HG02763 (cell line): ENCODE data around the gene TSPEAR.

ENCODE experiments used
- ATAC-seq: cut with Tn5 transposase; IDR thresholded peaks from one replicate; pipeline ENCODE4 v1.9.1; 2021; ENCODE audit warnings: mild to moderate bottlenecking, moderate library complexity; ENCODE audit not compliant: unreplicated experiment

The TSPEAR gene

DNA sequence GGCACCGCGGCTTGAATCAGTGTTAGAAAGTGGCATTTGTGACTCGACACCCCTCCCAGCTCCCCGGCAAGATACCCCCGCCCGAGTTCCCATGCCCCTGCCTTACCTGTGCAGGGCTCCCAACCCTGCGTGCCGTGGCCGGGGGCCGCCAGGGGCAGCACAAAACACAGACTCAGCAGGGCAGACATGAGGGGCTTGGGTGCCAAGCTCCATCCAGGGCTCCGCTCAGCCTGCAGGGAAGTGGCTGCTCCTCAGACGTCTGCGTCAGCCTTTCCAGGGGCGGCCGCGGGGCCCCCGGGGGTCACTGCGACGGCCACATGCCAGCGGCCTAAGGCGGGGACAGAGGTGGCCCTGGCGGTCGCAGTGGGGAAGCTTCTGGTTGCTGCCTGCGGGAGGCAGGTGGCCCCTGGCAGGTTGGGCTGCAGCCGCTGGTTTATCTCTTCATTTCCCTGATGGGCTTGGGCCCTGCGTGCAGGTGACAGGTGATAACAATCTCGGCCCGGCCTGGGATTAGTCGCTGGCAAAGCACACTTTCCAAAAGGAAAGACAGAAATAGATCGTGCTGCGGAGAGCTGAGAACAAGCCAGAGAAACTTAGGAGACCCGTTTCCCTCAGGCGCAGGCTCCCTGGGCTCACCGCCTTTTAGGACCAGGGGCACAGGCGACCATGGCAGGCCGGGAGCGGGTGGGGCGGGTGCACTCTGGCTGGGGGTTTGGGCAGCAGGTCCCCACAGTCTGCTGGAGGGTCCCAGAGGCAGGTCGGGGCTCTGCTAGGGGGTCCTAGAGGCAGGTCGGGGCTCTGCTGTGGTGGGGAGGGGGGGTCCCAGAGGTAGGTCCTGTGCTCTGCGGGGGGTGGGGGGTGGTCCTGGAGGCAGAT, at the start of gene TSPEAR:
Gene TSPEAR, minus strand, starts transcription at position 246 of the 876 bp plus-strand sequence. Its CDS starts 58 bp downstream, at position 188.
- no peak for ATAC-seq

DNA sequence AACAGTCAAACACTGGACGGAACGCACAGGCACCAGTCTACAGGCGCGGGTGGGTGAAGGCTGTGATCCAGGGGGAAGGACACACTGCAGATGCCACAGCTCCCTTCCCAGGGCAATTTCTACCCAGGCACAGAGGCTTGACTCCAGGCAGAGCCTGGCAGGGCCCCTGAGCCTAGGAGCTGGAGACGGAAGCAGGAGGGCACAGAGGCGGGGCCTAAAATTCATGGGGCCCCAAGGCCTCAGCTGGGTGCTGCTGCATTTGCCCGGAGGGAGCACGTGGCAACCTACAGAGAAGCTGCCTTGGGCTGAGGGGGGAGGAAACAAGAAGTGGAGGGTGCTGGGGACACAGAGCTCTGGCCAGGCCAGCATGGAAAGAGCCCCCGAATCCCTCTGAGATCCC, 49.0 kb upstream of the TSPEAR start:
- ATAC-seq, result no peak

DNA sequence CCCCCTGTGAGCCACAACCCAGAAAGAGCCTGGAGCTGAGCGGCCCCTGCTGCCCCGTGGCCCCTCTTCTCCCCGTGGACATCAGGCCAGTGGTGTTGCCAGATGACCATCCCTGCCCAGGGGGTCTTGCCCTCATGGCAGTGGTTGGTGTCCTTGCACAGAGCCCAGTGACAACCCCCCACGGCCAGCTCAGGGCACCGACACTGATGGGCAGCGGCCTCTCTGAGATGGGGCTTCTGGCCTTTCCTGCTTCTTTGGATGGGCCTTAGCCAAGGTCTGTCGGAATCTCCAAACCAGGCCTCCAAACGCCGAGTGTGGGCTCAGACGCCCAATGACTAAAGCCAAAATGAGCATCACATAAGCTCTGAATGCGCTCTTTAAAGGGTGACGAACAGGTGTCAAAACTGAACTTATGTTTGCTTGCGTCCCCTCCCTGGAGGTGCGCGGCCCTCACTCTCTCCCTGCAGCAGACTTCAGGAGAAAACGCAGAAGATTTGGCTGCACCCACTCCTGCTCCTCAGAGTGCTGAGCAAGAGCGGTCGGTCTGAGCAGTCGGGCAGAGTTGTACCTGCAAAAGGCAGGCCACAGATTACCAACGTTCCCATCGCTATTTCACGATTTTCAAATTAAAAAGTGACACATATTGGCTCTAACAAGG, 48.4 kb upstream of the TSPEAR start:
- no peak for ATAC-seq

DNA sequence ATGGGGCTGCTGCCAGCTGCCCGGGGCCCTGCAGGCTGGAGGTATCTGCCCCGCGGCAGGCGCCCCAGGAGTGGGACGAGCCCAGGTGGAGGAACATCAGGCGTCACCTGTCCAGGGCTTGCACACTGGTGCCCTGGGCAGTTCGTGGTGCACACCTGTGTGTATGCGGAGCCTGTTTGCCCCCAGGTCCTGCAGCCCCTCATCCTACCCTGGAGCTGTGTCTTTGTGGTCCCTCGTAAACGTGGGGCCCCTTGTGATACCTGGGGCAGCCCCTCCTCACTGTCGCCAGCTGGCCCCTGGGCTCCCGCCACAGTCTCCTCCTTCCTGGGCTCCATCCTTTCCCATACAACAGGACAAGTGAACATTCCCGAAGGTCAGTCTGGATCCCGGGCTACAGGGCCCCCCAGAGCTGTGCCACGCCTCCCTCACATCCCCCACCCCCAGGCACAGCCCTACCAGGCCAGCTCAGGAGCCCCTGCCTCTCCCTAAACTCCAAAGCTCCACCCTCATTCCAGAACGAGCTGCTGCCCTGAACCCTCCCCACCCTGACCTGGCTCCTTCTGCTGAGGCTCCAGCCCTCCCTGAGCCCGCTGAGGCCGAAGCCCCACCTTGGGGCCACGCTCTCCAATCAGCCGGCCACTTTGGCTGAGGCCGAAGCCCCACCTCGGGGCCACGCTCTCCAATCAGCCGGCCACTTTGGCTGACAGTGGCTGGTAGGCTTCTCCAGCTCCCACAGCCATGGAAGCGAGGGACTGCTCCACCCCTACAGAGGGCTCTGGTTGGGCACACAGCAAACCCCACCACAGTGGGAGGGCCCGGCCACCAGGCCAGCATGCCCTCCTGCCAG, 47.6 kb upstream of the TSPEAR start:
- ATAC-seq, result no peak

DNA sequence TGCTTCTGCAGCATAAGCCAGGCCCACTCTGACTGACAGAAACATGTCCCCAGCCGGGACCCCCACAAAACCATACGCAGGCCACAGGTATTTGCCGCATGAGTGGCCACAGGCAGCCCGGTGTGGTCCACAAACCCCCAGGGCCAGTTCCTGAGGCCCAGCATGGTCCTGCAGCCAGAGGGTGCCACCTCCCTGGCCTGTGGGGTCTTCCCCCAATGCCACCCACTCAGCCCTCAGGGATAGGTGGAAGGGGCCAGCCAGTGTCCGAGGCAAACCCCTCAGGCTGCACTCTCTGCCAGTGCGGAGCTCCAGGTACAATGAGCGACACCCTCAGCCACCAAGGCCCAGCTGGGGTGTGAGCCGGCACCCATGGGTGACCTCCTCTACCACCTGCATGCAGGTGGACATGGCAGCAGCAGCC, 46.8 kb upstream of the TSPEAR start:
- ATAC-seq, result no peak

DNA sequence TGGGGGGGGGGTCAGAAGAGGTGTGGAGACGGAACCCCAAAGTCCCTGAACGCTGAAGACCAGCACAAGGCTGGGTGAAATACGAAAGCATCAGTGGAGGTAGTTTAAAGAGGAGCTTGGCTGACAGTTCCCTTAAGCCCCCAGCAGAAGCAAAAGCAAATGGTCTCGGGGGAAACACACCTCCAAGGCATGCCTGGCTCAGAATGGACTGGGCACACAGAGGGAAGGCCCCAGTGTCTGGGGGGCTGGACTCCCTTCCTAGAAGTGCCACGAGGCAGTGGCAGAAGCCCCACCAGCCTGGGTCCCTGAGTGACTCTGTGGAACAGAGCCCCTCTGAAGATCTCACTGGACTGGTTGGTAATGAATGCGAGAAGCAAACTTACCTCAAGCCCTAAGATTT, 46.4 kb upstream of the TSPEAR start:
- ATAC-seq, result no peak

DNA sequence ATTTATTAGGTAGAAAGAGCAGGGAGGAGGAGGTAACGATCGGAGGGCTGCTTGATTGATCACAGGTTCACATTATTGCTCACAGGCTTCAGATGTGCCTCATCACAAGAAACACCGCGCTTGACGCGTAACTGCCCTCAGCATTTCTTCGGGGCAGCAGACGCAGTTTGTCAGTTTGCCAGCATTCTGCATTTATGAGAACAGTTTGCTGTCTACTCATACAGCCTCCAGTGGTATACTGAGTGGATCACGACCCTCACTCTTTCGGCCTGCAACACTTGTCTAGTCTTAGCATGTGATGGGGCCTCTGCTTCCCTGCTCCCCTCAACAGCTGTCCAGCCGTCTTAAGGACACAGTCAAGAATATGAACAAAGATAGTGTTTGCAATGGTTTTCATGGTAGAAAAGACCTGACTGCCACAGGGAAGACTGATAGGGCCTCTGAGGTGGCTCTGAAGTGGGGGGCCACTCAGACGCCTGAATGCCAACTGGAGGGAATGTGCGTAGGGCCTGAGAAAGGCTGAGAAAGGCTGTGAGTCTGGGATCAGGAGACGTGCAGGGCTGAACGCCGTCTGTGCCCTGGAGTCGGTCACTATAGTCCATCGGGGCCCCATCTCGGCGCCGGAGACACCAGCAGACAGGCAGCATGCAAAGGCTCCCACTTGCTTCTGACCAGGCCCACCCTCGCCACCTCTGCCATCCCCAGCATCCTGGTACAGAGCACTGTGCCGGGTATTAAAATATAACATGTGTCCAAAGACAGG, 45.2 kb upstream of the TSPEAR start:
- no peak for ATAC-seq

DNA sequence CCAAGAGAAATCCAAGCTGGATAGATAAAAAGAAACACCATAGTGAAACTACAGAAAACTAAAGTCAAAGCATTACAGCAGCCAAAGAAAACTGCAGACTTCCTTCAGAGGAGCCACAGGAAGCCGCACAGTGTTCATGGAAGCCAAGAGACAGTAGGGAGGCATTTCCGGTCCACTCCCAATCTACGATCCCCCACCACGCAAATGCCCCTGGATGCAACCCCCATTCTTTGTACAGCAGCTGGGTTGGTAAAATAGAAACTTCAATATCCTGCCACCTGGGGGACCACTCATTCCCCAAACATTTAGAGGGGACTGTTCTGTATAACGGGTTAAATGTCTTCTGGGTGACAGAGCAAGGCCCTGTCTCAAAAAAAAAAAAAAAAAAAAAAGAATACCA, 43.9 kb upstream of the TSPEAR start:
- no peak for ATAC-seq

DNA sequence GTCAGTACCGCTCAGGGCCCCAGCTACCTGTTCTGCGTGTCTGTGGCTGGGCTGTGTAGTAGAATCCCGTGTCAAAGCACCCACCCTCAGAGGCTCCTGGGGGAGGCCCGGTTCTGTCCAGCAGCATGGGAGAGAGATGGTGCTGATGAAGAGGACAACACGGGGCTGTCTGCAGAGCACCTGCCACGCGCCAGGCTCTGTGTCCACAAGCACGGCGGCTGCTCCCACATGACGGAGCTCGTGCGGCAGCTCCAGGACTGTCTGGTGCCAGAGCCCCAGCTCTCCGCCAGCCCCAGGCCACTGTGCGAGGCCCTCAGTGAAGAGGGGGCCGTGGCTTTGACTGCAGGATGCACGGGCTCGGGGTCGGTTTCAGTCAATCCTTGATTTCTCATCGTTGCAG, 42.0 kb upstream of the TSPEAR start:
- no peak for ATAC-seq

DNA sequence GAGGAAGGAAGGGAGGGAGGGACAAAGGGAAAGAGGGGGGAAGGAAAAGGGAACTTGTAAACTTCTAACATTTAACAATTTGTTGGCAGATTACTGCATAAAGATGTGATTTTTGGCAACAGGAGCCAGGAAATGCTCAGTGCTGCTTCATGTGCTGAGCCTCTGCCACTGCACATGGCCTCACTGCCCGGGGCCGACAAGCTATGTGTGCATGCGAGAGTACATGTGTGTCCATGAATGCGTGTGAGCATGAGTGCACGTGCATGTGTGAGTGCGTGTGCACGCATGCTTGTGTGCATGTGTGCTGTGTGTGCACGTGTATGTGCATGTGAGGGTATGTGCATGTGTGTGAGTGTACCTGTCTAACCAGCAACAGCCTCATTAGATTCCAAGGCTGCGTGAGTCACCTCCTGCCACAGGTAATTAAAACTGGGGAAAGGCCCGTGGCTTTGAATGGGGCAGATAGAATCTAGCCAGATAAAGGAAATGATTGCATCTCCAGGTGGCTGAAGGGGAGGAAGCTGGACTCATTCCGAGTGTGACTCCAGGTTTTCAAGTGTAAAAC, 41.4 kb upstream of the TSPEAR start:
- ATAC-seq, result no peak

DNA sequence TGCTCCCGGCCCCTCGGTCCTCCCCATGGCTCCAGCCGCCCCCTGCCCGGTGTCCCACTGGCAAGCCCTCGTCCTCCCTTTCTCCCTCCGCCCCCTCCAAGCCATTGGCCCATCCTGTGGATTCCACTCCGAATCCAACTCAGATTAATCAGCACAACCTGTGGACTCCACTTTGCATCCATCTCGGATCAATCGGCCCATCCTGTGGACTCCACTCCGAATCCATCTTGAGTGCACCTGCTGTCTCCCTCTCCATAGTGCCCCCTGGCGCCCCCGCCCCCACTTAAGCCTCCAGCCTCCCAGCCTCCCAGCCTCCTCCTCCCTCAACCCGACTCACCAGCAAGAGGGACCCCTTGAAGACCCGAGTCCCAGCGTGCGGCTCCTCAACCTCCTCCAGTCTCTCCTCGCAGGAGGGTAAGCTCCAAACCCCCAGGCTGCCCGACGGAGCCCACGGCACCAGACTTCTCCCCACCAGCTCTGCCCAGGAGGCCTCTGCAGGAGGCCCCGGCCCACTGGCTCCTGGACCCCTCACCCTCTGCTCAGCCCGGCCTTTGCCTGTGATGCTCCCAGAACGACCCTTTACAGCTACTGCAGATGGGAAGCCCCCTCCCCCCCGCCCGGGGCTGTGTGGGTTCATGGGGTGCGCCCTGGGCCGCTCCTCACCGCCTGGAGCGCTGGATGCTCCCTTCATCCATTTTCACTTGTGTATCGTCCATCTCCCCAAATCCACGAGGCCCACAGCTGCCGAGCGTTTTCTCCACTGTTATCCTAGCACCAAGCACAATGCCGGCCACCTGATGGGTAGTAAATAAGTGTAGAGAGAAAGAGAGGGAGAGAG, 40.6 kb upstream of the TSPEAR start:
- ATAC-seq, result no peak

DNA sequence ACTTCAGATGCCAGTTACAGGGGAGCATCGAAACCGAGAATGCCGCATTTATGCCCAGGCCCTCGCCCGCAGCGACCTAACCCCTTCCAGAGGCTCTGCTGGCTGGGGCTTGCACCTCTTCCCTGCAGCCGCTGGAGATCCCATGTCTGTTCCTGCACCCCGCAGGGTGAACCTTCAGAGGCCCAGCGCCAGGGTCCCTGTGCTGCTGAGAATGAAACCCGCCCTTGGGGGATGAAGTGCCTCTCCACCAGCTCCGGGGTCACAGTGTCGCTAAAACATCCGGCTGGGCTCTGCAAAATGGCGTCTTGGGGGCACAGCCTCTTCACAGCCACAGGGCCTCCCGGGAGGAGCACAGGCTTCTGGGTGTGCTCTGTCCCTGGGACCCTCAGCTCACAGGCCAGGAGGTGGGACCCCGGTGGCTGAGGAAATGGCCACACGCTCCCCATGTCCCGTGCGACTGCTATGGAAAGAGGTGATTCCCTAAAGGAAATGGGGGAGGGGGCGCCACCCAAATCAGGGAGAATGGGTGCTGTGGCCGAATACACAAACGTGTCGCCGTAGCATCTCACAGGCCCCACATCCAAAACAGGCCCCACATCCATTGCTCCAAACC, 39.9 kb upstream of the TSPEAR start:
- no peak for ATAC-seq

DNA sequence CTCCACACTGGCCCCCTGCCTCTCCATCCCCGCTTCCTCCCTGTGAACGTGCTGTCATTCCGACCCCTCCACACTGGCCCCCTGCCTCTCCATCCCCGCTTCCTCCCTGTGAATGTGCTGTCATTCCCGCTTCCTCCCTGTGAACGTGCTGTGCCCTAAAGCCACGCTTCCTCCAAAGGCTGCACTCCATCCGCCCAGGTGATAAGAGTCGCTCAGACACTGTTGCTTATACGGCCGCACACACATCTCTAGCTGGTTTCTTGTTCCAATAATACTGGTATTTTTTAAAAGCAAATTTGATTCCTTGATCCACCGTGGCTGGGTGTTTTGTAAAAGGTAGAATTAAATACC, 39.3 kb upstream of the TSPEAR start:
- no peak for ATAC-seq

DNA sequence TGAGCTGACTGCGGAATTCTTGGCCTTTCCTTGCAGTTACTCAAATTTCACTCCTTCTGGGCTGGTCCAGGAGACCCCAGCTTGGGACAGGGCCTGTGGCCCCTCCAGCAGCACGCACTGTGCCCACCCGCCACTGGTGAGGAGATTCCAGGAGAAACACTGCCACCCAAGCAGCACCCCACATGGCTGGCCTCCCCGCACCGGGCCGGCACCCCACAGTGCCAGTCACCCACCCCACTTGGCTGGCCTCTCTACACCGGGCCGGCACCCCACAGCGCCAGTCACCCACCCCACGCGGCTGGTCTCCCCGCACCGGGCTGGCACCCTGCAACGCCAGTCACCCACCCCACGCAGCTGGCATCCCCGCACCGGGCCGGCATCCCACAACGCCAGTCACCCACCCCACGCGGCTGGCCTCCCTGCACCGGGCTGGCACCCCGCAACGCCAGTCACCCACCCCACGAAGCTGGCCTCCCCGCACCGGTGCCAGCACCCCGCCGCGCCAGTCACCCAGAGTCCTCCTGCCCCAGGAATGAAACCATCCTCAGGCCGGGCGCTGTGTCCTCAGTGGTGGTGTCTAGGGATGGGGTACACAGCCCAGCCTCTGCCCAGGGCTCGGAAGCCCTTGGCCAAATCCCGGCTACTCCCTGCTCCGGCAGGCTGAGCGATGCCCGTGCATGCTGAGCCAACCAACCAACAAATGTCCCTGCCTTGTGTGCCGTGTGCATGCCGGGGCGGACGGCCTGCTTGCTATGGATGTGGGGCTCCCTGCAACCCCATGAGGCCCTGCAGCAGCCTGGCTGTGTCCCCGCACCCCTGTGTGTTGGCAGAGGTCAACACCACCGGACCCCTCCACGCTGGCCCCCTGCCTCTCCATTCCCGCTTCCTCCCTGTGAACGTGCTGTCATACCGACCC, 38.6 kb upstream of the TSPEAR start:
- ATAC-seq, result no peak

DNA sequence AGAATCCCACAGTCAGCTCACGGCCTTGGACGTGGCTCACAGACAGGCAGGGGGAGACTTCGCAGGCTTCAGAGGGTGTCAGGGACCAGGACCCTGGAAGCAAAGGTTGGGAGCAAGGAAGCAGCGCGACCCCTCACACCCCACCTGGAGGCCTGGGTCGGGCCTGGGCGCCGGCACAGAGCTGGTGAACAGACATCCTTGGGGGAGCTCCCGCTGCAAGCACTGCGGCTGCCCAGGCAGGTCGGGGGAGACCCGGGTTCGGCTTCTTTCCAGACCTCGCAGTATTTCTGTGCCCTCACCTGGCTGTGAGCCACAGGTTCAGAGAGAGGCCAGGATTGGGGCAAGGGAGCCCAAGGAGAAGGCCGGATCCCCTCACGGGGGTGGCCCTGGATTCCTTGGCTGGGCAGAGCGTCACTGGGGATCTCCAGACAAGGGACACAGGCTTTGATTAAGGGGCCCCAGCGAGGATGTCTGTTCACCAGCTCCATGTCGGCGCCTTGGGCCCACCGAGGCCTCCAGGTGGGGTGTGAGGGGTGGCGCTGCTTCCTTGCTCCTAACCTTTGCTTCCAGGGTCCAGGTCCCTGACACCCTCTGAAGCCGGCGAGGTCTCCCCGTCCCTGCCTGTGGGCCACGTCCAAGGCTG, 37.9 kb upstream of the TSPEAR start:
- ATAC-seq, result no peak

DNA sequence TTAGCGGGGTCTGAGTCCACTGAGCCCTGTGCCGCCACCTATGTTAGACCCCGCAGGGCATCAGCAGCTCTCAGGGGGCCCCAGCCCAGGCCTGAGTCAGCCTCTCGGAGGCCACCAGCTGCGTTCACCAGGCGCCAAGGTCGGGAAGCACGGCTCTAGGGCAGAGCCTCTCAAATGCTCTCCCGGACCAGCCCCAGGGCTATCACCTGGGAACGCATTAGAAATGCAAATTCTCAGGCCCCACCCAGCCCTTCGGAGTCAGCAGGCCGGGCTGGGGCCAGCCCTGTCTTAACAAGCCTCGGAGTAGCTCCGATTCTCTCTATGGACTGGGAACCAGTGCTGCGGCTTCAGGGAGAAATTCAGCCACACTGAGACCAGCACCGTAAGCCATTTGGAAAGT, 37.2 kb upstream of the TSPEAR start:
- ATAC-seq, result no peak

DNA sequence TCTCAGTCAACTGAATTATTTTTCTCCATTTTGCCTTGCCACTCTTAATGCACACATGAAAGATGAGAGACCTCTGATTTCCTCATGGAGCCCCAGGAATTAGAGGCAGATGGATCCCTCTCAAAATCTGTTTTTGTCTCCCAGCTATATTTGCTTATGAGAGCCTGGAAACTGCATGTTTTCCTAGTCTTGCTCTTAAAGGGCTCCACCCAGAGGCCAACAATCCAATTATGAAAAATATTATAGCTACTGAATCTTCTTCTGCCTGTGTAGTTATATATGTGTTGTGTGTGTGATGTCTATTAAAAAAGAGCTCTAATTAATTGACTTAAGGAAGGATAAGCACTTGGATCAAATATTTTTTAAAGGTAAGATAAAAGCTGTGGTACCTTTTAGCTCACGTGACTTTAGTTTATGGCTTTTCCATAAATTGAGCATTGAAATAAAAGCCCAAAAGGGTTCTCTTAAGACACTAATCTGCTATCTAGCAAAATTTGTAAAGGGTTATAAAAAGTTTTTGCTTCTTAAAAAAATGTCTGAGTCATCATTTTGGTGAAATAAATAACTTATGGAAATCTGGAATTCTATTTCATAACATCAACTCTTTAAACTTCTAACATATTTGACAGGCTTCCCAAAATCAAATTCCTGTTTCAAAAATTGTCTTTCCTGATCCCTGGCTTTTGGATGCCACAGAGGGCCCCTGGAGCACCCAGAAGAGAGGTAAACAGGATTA, 31.2 kb upstream of the TSPEAR start:
- ATAC-seq, result no peak
